HepG2 (cell line): Measurements from ENCODE around the gene PLEKHN1. TPM values are rescaled to one million over a fixed set of nuclear protein-coding genes. Genes with fewer than 3 reads are reported as not detected.

Experiments used
- ATF7-NPFF ChIP-seq: sonication (generic); formaldehyde crosslinking; IDR thresholded peaks from 2 replicates; pipeline ENCODE4 v1.8.1; 2023; ENCODE audit warnings: mild to moderate bottlenecking, low read depth, missing genetic modification reagents, moderate library complexity
- BORCS8-MEF2B ChIP-seq: sonication (generic); formaldehyde crosslinking; IDR thresholded peaks from 2 replicates; pipeline ENCODE4 v1.8.0; 2022; ENCODE audit warnings: mild to moderate bottlenecking, missing genetic modification reagents
- CCDC6 ChIP-seq: sonication (generic); formaldehyde crosslinking; IDR thresholded peaks from 2 replicates; pipeline ENCODE4 v1.8.1; 2022; ENCODE audit warnings: mild to moderate bottlenecking, missing genetic modification reagents, moderate library complexity
- EHMT2 ChIP-seq: fragments of 200-600 bp; sonication (generic); IDR thresholded peaks from 2 replicates; pipeline ENCODE4 v1.7.0; 2017; ENCODE audit warnings: antibody characterized with exemption, low read depth, low read length, borderline replicate concordance
- HNF4A ChIP-seq: sonication (generic); formaldehyde crosslinking; IDR thresholded peaks from 2 replicates; pipeline ENCODE4 v1.4.0; 2020; ENCODE audit warnings: missing genetic modification reagents
- KLF11 ChIP-seq: IDR thresholded peaks from 2 replicates; pipeline ENCODE4 v1.6.1; 2016; ENCODE audit warnings: missing compliant biosample characterization
- MEIS2 ChIP-seq: sonication (generic); formaldehyde crosslinking; IDR thresholded peaks from 2 replicates; pipeline ENCODE4 v1.9.0; 2021; ENCODE audit warnings: mild to moderate bottlenecking, missing genetic modification reagents
- PLRG1 ChIP-seq: fragments of 450-650 bp; conservative IDR thresholded peaks from 2 replicates; pipeline ENCODE4 v1.6.1; 2016
- RBFOX2 ChIP-seq: fragments of 200-400 bp; formaldehyde crosslinking; IDR thresholded peaks from 2 replicates; pipeline ENCODE4 v1.6.1; 2017; ENCODE audit warnings: low read depth, mild to moderate bottlenecking, low read length
- SIX1 ChIP-seq: sonication (generic); formaldehyde crosslinking; IDR thresholded peaks from 2 replicates; pipeline ENCODE4 v1.4.0; 2020; ENCODE audit warnings: missing genetic modification reagents, borderline replicate concordance
- SNAI1 ChIP-seq: sonication (generic); formaldehyde crosslinking; IDR thresholded peaks from 2 replicates; pipeline ENCODE4 v1.5.0; 2020; ENCODE audit warnings: mild to moderate bottlenecking, missing genetic modification reagents, borderline replicate concordance
- SNAPC2 ChIP-seq: sonication (generic); formaldehyde crosslinking; IDR thresholded peaks from 2 replicates; pipeline ENCODE4 v1.8.1; 2022; ENCODE audit warnings: mild to moderate bottlenecking, missing genetic modification reagents
- SP1 ChIP-seq, 2 experiments: fragments of 450-650 bp in 1 of 2; sonication (generic) in 1 of 2; formaldehyde crosslinking in 1 of 2; IDR thresholded peaks; 2 replicates each; pipeline versions ENCODE4 v1.4.0 to v1.6.1; 2016 to 2020; ENCODE audit warnings: missing genetic modification reagents in 1 of 2
- STAT5B ChIP-seq: sonication (generic); formaldehyde crosslinking; IDR thresholded peaks from 2 replicates; pipeline ENCODE4 v1.4.0; 2020; ENCODE audit warnings: missing genetic modification reagents
- WIZ ChIP-seq: sonication (generic); formaldehyde crosslinking; IDR thresholded peaks from 2 replicates; pipeline ENCODE4 v1.5.1; 2020; ENCODE audit warnings: mild to moderate bottlenecking, missing genetic modification reagents
- ZBTB21 ChIP-seq: sonication (generic); formaldehyde crosslinking; IDR thresholded peaks from 2 replicates; pipeline ENCODE4 v1.4.0; 2020; ENCODE audit warnings: missing genetic modification reagents
- ZFY ChIP-seq: sonication (generic); formaldehyde crosslinking; IDR thresholded peaks from 2 replicates; pipeline ENCODE4 v1.4.0; 2020; ENCODE audit warnings: missing genetic modification reagents
- ZNF34 ChIP-seq: sonication (generic); formaldehyde crosslinking; IDR thresholded peaks from 2 replicates; pipeline ENCODE4 v1.4.0; 2020; ENCODE audit warnings: mild to moderate bottlenecking, missing genetic modification reagents, borderline replicate concordance
- polyA plus RNA-seq, 8 experiments: library from polyadenylated mRNA; depleted of rRNA in 3 of 8; stranded (reverse) in 7 of 8; unstranded in 1 of 8; fragments of >200 nt; fragmentation: Illumina TruSeq in 4 of 8; extraction: Trizol in 4 of 8; gene quantifications; 2 replicates each; pipeline versions ENCODE4 v1.2.1 to v1.2.3, GENCODE V29; 2011 to 2016; ENCODE audit warnings: low read depth in 4 of 8, missing spikeins in 1 of 8, mixed read lengths in 1 of 8; ENCODE audit not compliant: insufficient read depth in 1 of 8
- total RNA-seq, 5 experiments: library from RNA; depleted of rRNA; stranded (reverse); fragments of >200 nt; fragmentation: Illumina TruSeq; extraction: Trizol; gene quantifications; 2 replicates each; pipeline ENCODE4 v1.2.3, GENCODE V29; 2016; ENCODE audit warnings: low read depth in 1 of 5
- TF ChIP-seq, protein P1 (sequence below), 2 experiments: IDR thresholded peaks; 2 replicates each; pipeline ENCODE4 v1.6.1; 2011 to 2012; ENCODE audit warnings: low read length in 2 of 2, borderline replicate concordance in 1 of 2, low read depth in 1 of 2, mild to moderate bottlenecking in 1 of 2, moderate library complexity in 1 of 2
- TF ChIP-seq, protein P2 (sequence below): sonication (generic); formaldehyde crosslinking; IDR thresholded peaks from 2 replicates; pipeline ENCODE4 v1.4.0; 2020; ENCODE audit warnings: missing genetic modification reagents, mild to moderate bottlenecking, borderline replicate concordance
- TF ChIP-seq, protein P3 (sequence below): sonication (generic); formaldehyde crosslinking; conservative IDR thresholded peaks from 2 replicates; pipeline ENCODE4 v1.8.0; 2022; ENCODE audit warnings: missing genetic modification reagents

The PLEKHN1 gene
- total and polyA plus RNA-seq, 2 of the 13 experiments (the other 11 are each of a cell fraction or from before 2014, with no cell fraction given): 0.42 to 0.58 TPM

DNA sequence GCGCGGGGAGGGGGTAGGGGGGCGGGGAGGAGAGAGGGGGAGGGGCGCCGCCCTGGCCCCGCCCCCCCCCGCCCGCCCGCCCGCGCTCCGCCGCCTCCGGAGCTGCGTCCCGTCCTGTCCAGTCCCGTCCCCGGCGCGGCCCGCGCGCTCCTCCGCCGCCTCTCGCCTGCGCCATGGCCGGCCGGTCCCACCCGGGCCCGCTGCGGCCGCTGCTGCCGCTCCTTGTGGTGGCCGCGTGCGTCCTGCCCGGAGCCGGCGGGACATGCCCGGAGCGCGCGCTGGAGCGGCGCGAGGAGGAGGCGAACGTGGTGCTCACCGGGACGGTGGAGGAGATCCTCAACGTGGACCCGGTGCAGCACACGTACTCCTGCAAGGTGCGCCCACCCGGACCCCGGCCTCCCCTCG lies 53.7 kb downstream of the PLEKHN1 start, which contains the start of gene AGRN (continued):
- TF ChIP-seq, protein P1, sequence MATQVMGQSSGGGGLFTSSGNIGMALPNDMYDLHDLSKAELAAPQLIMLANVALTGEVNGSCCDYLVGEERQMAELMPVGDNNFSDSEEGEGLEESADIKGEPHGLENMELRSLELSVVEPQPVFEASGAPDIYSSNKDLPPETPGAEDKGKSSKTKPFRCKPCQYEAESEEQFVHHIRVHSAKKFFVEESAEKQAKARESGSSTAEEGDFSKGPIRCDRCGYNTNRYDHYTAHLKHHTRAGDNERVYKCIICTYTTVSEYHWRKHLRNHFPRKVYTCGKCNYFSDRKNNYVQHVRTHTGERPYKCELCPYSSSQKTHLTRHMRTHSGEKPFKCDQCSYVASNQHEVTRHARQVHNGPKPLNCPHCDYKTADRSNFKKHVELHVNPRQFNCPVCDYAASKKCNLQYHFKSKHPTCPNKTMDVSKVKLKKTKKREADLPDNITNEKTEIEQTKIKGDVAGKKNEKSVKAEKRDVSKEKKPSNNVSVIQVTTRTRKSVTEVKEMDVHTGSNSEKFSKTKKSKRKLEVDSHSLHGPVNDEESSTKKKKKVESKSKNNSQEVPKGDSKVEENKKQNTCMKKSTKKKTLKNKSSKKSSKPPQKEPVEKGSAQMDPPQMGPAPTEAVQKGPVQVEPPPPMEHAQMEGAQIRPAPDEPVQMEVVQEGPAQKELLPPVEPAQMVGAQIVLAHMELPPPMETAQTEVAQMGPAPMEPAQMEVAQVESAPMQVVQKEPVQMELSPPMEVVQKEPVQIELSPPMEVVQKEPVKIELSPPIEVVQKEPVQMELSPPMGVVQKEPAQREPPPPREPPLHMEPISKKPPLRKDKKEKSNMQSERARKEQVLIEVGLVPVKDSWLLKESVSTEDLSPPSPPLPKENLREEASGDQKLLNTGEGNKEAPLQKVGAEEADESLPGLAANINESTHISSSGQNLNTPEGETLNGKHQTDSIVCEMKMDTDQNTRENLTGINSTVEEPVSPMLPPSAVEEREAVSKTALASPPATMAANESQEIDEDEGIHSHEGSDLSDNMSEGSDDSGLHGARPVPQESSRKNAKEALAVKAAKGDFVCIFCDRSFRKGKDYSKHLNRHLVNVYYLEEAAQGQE (IDR thresholded peaks at IDR 0.05; ENCODE audit: borderline replicate concordance in 1 of 2, low read depth in 1 of 2, low read length in 2 of 2): no peak
- TF ChIP-seq CCDC6 (CRISPR knock-in tag): no peak
- TF ChIP-seq, protein P2, sequence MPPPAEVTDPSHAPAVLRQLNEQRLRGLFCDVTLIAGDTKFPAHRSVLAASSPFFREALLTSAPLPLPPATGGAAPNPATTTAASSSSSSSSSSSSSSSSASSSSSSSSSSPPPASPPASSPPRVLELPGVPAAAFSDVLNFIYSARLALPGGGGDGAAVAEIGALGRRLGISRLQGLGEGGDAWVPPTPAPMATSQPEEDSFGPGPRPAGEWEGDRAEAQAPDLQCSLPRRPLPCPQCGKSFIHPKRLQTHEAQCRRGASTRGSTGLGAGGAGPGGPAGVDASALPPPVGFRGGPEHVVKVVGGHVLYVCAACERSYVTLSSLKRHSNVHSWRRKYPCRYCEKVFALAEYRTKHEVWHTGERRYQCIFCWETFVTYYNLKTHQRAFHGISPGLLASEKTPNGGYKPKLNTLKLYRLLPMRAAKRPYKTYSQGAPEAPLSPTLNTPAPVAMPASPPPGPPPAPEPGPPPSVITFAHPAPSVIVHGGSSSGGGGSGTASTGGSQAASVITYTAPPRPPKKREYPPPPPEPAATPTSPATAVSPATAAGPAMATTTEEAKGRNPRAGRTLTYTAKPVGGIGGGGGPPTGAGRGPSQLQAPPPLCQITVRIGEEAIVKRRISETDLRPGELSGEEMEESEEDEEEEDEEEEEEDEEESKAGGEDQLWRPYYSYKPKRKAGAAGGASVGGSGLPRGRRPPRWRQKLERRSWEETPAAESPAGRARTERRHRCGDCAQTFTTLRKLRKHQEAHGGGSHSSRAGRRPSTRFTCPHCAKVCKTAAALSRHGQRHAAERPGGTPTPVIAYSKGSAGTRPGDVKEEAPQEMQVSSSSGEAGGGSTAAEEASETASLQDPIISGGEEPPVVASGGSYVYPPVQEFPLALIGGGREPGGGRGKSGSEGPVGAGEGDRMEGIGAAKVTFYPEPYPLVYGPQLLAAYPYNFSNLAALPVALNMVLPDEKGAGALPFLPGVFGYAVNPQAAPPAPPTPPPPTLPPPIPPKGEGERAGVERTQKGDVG (CRISPR knock-in tag): no peak
- TF ChIP-seq SIX1 (CRISPR knock-in tag): no peak
- no peak for TF ChIP-seq SNAI1 (CRISPR knock-in tag)
- TF ChIP-seq ZNF34 (CRISPR knock-in tag): no peak
- peak; percentile 72 for TF ChIP-seq RBFOX2
- peak; percentile 63 for TF ChIP-seq ZFY
- no peak for TF ChIP-seq WIZ (CRISPR knock-in tag)
- TF ChIP-seq MEIS2 (CRISPR knock-in tag): 0 out of 2 replicates have a peak, but pooled peaks have one; percentile 51
- no peak for TF ChIP-seq EHMT2
- TF ChIP-seq SP1 (IDR thresholded peaks at IDR 0.05): no peak
- TF ChIP-seq SP1 (CRISPR knock-in tag; IDR thresholded peaks at IDR 0.05): no peak
- no peak for TF ChIP-seq SNAPC2
- TF ChIP-seq HNF4A (CRISPR knock-in tag): no peak
- TF ChIP-seq, protein P3, sequence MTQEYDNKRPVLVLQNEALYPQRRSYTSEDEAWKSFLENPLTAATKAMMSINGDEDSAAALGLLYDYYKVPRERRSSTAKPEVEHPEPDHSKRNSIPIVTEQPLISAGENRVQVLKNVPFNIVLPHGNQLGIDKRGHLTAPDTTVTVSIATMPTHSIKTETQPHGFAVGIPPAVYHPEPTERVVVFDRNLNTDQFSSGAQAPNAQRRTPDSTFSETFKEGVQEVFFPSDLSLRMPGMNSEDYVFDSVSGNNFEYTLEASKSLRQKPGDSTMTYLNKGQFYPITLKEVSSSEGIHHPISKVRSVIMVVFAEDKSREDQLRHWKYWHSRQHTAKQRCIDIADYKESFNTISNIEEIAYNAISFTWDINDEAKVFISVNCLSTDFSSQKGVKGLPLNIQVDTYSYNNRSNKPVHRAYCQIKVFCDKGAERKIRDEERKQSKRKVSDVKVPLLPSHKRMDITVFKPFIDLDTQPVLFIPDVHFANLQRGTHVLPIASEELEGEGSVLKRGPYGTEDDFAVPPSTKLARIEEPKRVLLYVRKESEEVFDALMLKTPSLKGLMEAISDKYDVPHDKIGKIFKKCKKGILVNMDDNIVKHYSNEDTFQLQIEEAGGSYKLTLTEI (CRISPR knock-in tag): no peak
- no peak for TF ChIP-seq ZBTB21 (CRISPR knock-in tag)
- no peak for TF ChIP-seq STAT5B
- no peak for TF ChIP-seq BORCS8-MEF2B (CRISPR knock-in tag)
- TF ChIP-seq PLRG1: no peak
- 0 out of 2 replicates have a peak, but pooled peaks have one; percentile 41 for TF ChIP-seq ATF7-NPFF
- TF ChIP-seq KLF11 (CRISPR knock-in tag): no peak
